ENCODE data around the gene TRIO. TPM values are rescaled to one million over a fixed set of nuclear protein-coding genes. Genes with fewer than 3 reads are reported as not detected.

Gene TRIO
- total and polyA plus RNA-seq, 2 donors (not counting 3 experiments of a cell fraction or from before 2014, with no cell fraction given) = 82.9 to 248 TPM

DNA sequence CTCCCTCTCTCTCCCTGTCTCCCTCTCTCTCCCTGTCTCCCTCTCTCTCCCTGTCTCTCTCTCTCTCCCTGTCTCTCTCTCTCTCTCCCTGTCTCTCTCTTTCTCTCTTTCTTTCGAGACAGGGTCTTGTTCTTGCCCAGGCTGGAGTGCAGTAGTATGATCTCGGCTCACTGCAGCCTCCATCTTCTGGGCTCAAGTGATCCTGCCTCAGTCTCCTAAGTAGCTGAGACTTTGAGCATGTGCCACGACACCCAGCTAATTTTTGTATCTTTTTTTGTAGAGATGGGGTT is 14.3 kb downstream of the TRIO start:
- Histone ChIP-seq H3K79me2 (ENCODE audit: control insufficient read depth, insufficient read depth, low read length) (peaks cover 100% of the 10 kb centered on the region), H3K9ac (replicated peaks; ENCODE audit: extremely low read depth, insufficient read depth, low read length) (peak overlapping the region; percentile 89), H3K36me3 (ENCODE audit: control insufficient read depth in 2 of 2, extremely low read depth in 1 of 2, insufficient read depth in 2 of 2, low read length in 2 of 2) (no peaks in the 10 kb centered on the region), H3K9me3 (replicated peaks; ENCODE audit: control insufficient read depth, insufficient read depth, low read length) (no peaks in the 10 kb centered on the region), H3K27me3 (ENCODE audit: control insufficient read depth in 2 of 2, insufficient read depth in 2 of 2, low read length in 2 of 2) (no peaks in the 10 kb centered on the region), H2AFZ (ENCODE audit: low read depth, low read length) (no peak overlapping the region), H3K4me3 (replicated peaks in 1 of 3; ENCODE audit: insufficient read depth in 1 of 3, low read depth in 1 of 3, low read length in 3 of 3) (no peak overlapping the region), H3K9me1 (replicated peaks; ENCODE audit: control insufficient read depth, extremely low read depth, insufficient read depth, low read length) (no peaks in the 10 kb centered on the region), H4K20me1 (replicated peaks; ENCODE audit: control insufficient read depth, extremely low read depth, insufficient read depth, low read length) (peaks cover 4% of the 10 kb centered on the region), H3K27ac (ENCODE audit: insufficient read depth, low read depth, low read length) (peak overlapping the region; percentile 97), H3K4me1 (ENCODE audit: control insufficient read depth, extremely low read depth, insufficient read depth, low read length) (peaks cover 56% of the 10 kb centered on the region), H3K4me2 (ENCODE audit: insufficient read depth, low read length) (no peak overlapping the region)
- intact Hi-C loops (cut with micrococcal nuclease) = loop anchor here (2.0 kb wide), 1 partner anchor 29 kb away; no protein-coding TSS in a partner anchor
- DNase-seq (ENCODE audit: low read depth, low spot score) (no peak), FAIRE-seq (no peak)
- ChIA-PET CTCF (interaction anchor here (0.7 to 4.4 kb wide), 12 partner anchors 8 to 156 kb away, joined by 3 to 26 read pairs (median 6); no protein-coding TSS in a partner anchor), POLR2A (interaction anchor here (1.3 to 1.8 kb wide), 4 partner anchors 8 to 171 kb away, joined by 3 to 6 read pairs (median 4); no protein-coding TSS in a partner anchor)
- TF ChIP-seq EZH2 (IDR thresholded peaks at IDR 0.05; ENCODE audit: borderline replicate concordance, low read depth, low read length, severe bottlenecking) (no peak), FOS (IDR thresholded peaks at IDR 0.05; ENCODE audit: borderline replicate concordance, insufficient read depth, low read length) (no peak), GATA2 (IDR thresholded peaks at IDR 0.05; ENCODE audit: insufficient read depth, insufficient read length, low read depth, low read length) (no peak), JUN (IDR thresholded peaks at IDR 0.05; ENCODE audit: borderline replicate concordance, insufficient read depth, insufficient read length, low read depth) (no peak), MYC (IDR thresholded peaks at IDR 0.05; ENCODE audit: low read depth, low read length) (no peak), POLR2A (IDR thresholded peaks at IDR 0.05; ENCODE audit: low read depth, low read length) (no peak), POLR2AphosphoS5 (IDR thresholded peaks at IDR 0.05; ENCODE audit: insufficient read depth, low read depth, low read length) (no peak)
- TF ChIP-seq, protein P1, sequence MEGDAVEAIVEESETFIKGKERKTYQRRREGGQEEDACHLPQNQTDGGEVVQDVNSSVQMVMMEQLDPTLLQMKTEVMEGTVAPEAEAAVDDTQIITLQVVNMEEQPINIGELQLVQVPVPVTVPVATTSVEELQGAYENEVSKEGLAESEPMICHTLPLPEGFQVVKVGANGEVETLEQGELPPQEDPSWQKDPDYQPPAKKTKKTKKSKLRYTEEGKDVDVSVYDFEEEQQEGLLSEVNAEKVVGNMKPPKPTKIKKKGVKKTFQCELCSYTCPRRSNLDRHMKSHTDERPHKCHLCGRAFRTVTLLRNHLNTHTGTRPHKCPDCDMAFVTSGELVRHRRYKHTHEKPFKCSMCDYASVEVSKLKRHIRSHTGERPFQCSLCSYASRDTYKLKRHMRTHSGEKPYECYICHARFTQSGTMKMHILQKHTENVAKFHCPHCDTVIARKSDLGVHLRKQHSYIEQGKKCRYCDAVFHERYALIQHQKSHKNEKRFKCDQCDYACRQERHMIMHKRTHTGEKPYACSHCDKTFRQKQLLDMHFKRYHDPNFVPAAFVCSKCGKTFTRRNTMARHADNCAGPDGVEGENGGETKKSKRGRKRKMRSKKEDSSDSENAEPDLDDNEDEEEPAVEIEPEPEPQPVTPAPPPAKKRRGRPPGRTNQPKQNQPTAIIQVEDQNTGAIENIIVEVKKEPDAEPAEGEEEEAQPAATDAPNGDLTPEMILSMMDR (IDR thresholded peaks at IDR 0.05; ENCODE audit: extremely low read depth in 1 of 2, insufficient read depth in 1 of 2, low read depth in 1 of 2, low read length in 2 of 2) = no peak
- TF ChIP-seq, protein P2, sequence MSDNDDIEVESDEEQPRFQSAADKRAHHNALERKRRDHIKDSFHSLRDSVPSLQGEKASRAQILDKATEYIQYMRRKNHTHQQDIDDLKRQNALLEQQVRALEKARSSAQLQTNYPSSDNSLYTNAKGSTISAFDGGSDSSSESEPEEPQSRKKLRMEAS (IDR thresholded peaks at IDR 0.05; ENCODE audit: insufficient read depth, insufficient read length) = no peak
- BruUV-seq (replicated peaks) = no TSS peak
- dilution Hi-C loops (cut with MboI; ENCODE audit: extremely low pct_ligation_motif_present, low sequenced_read_pairs) = no loop called here
